Measurements from ENCODE around the gene RC3H2. TPM values are rescaled to one million over a fixed set of nuclear protein-coding genes. Genes with fewer than 3 reads are reported as not detected.

The RC3H2 gene
- total and polyA plus RNA-seq, 2 of the 13 experiments (the other 11 are each of a cell fraction or from before 2014, with no cell fraction given) = 21.0 to 36.4 TPM

GRCh38 chr9:122904823-122905710, at the start of gene RC3H2 (continued):
- TF ChIP-seq HMGXB3 (CRISPR knock-in tag; IDR thresholded peaks at IDR 0.05; ENCODE audit: borderline replicate concordance) (peak; percentile 71; the same call in 1 of the 2 replicates), SRY (CRISPR knock-in tag; IDR thresholded peaks at IDR 0.05) (peak; percentile 76; the same call in 1 of the 2 replicates), ZFP91 (CRISPR knock-in tag; IDR thresholded peaks at IDR 0.05; ENCODE audit: borderline replicate concordance) (peak; percentile 63), TRIM22 (IDR thresholded peaks at IDR 0.05) (no peak), GLI4 (CRISPR knock-in tag; IDR thresholded peaks at IDR 0.05; ENCODE audit: borderline replicate concordance) (peak; percentile 48; the same call in 1 of the 2 replicates), ZNF570 (CRISPR knock-in tag; IDR thresholded peaks at IDR 0.05; ENCODE audit: borderline replicate concordance) (no peak), SSRP1 (CRISPR knock-in tag; IDR thresholded peaks at IDR 0.05) (no peak), KLF6 (CRISPR knock-in tag; IDR thresholded peaks at IDR 0.05) (0 out of 2 replicates have a peak, but pooled peaks have one; percentile 51), ZNF354B (CRISPR knock-in tag; IDR thresholded peaks at IDR 0.05) (no peak), ZNF18 (CRISPR knock-in tag; IDR thresholded peaks at IDR 0.05; ENCODE audit: insufficient replicate concordance) (no peak), ZNF225 (CRISPR knock-in tag; IDR thresholded peaks at IDR 0.05) (no peak), BRCA1 (CRISPR knock-in tag; IDR thresholded peaks at IDR 0.05) (no peak), GABPA (IDR thresholded peaks at IDR 0.05; ENCODE audit: low read depth, low read length) (peak; percentile 42; the same call in 1 of the 2 replicates), GABPA (CRISPR knock-in tag; IDR thresholded peaks at IDR 0.05; ENCODE audit: low read depth) (peak; percentile 87), HMG20A (CRISPR knock-in tag; IDR thresholded peaks at IDR 0.05; ENCODE audit: borderline replicate concordance) (no peak), PCBP2 (optimal IDR thresholded peaks at IDR 0.05; ENCODE audit: low read depth, low read length, poor library complexity, severe bottlenecking) (no peak), MED1 (CRISPR knock-in tag; IDR thresholded peaks at IDR 0.05) (no peak), ETV5 (CRISPR knock-in tag; IDR thresholded peaks at IDR 0.05; ENCODE audit: borderline replicate concordance) (peak; percentile 53), CERS6 (CRISPR knock-in tag; IDR thresholded peaks at IDR 0.05) (no peak)
